H9 (cell line): ENCODE data around the gene ATP13A1. TPM values are rescaled to one million over a fixed set of nuclear protein-coding genes. Genes with fewer than 3 reads are reported as not detected.

Experiments
- DNase-seq: peaks from one replicate; pipeline ENCODE4 v3.0.0-alpha.2; 2017
- H2AFZ ChIP-seq: one replicate; pipeline ENCODE4 v1.6.1; 2013; ENCODE audit warnings: mild to moderate bottlenecking, low read length, control low read depth, moderate library complexity
- H2AK5ac ChIP-seq: 2 replicates; pipeline ENCODE4 v1.6.1; 2013; ENCODE audit warnings: low read length, control low read depth, mixed read lengths; ENCODE audit not compliant: insufficient read length
- H2BK120ac ChIP-seq: one replicate; pipeline ENCODE4 v1.6.1; 2013; ENCODE audit warnings: low read depth, mild to moderate bottlenecking, low read length, control low read depth, inconsistent platforms; ENCODE audit not compliant: poor library complexity, severe bottlenecking
- H2BK12ac ChIP-seq: 2 replicates; pipeline ENCODE4 v1.6.1; 2013; ENCODE audit warnings: low read length, control low read depth, mixed read lengths, low read depth; ENCODE audit not compliant: insufficient read length
- H2BK15ac ChIP-seq: 2 replicates; pipeline ENCODE4 v1.6.1; 2013; ENCODE audit warnings: low read depth, low read length, control low read depth
- H2BK20ac ChIP-seq: one replicate; pipeline ENCODE4 v1.6.1; 2013; ENCODE audit warnings: low read depth, mild to moderate bottlenecking, low read length, control low read depth, inconsistent platforms; ENCODE audit not compliant: poor library complexity, severe bottlenecking
- H2BK5ac ChIP-seq: 2 replicates; pipeline ENCODE4 v1.6.1; 2013; ENCODE audit warnings: low read length, control low read depth, mixed read lengths; ENCODE audit not compliant: insufficient read length
- H3K14ac ChIP-seq: 2 replicates; pipeline ENCODE4 v1.6.1; 2013; ENCODE audit warnings: low read length, control low read depth; ENCODE audit not compliant: insufficient read depth
- H3K18ac ChIP-seq: 2 replicates; pipeline ENCODE4 v1.6.1; 2013; ENCODE audit warnings: low read depth, mild to moderate bottlenecking, mixed read lengths, low read length, control low read depth; ENCODE audit not compliant: insufficient read length
- H3K23ac ChIP-seq: 2 replicates; pipeline ENCODE4 v1.6.1; 2013; ENCODE audit warnings: low read length, control low read depth, mixed read lengths, low read depth; ENCODE audit not compliant: insufficient read length
- H3K23me2 ChIP-seq: 2 replicates; pipeline ENCODE4 v1.6.1; 2013; ENCODE audit warnings: low read depth, mild to moderate bottlenecking, mixed read lengths, low read length, control low read depth; ENCODE audit not compliant: insufficient read length, poor library complexity, severe bottlenecking
- H3K27ac ChIP-seq: 2 replicates; pipeline ENCODE4 v1.5.1; 2013; ENCODE audit warnings: low read length, control low read depth, mixed read lengths, low read depth; ENCODE audit not compliant: insufficient read length
- H3K27me3 ChIP-seq: 2 replicates; pipeline ENCODE4 v1.6.1; 2013; ENCODE audit warnings: low read length, control low read depth, inconsistent platforms; ENCODE audit not compliant: insufficient read depth
- H3K4ac ChIP-seq: 2 replicates; pipeline ENCODE4 v1.6.1; 2013; ENCODE audit warnings: low read depth, mild to moderate bottlenecking, control low read depth, inconsistent platforms, low read length, moderate library complexity
- H3K4me1 ChIP-seq: 2 replicates; pipeline ENCODE4 v1.6.1; 2013; ENCODE audit warnings: low read length, control low read depth, inconsistent platforms; ENCODE audit not compliant: insufficient read depth
- H3K4me2 ChIP-seq: 2 replicates; pipeline ENCODE4 v1.6.1; 2013; ENCODE audit warnings: low read length, control low read depth, mixed read lengths; ENCODE audit not compliant: insufficient read length, insufficient read depth
- H3K56ac ChIP-seq: 2 replicates; pipeline ENCODE4 v1.6.1; 2013; ENCODE audit warnings: low read depth, mild to moderate bottlenecking, mixed read lengths, low read length, control low read depth; ENCODE audit not compliant: insufficient read length
- H3K79me1 ChIP-seq: 2 replicates; pipeline ENCODE4 v1.6.1; 2013; ENCODE audit warnings: low read depth, mild to moderate bottlenecking, moderate library complexity, low read length, control low read depth, inconsistent platforms; ENCODE audit not compliant: insufficient read depth, poor library complexity, severe bottlenecking
- H3K79me2 ChIP-seq: 2 replicates; pipeline ENCODE4 v1.6.1; 2013; ENCODE audit warnings: low read length, control low read depth, inconsistent platforms; ENCODE audit not compliant: insufficient read depth
- H3K9ac ChIP-seq: 2 replicates; pipeline ENCODE4 v1.6.1; 2013; ENCODE audit warnings: low read length, control low read depth, mixed read lengths; ENCODE audit not compliant: insufficient read length; ENCODE audit errors: extremely low read depth
- H3K9me3 ChIP-seq: one replicate; pipeline ENCODE4 v1.6.1; 2013; ENCODE audit warnings: low read depth, low read length, inconsistent platforms; ENCODE audit not compliant: control insufficient read depth
- H3T11ph ChIP-seq: one replicate; pipeline ENCODE4 v1.6.1; 2013; ENCODE audit warnings: mild to moderate bottlenecking, low read length, control low read depth, inconsistent platforms
- H4K20me1 ChIP-seq: one replicate; pipeline ENCODE4 v1.6.1; 2013; ENCODE audit not compliant: control insufficient read depth, insufficient read length, insufficient read depth
- H4K5ac ChIP-seq: 2 replicates; pipeline ENCODE4 v1.6.1; 2013; ENCODE audit warnings: low read depth, mild to moderate bottlenecking, mixed read lengths, low read length, control low read depth; ENCODE audit not compliant: insufficient read length
- H4K8ac ChIP-seq: replicated peaks from 2 replicates; pipeline ENCODE4 v1.6.1; 2013; ENCODE audit warnings: low read length, control low read depth, mixed read lengths, low read depth; ENCODE audit not compliant: insufficient read length
- H4K91ac ChIP-seq: 2 replicates; pipeline ENCODE4 v1.6.1; 2013; ENCODE audit warnings: low read depth, mild to moderate bottlenecking, moderate library complexity, mixed read lengths, low read length, control low read depth; ENCODE audit not compliant: insufficient read length
- H3K27ac Mint-ChIP-seq, 3 experiments: 2 replicates in 2 of 3; 3 replicates in 1 of 3; pipeline ENCODE4 v1.8.0; 2020 to 2021; ENCODE audit warnings: mixed read lengths in 3 of 3, mild to moderate bottlenecking in 1 of 3, moderate library complexity in 1 of 3
- H3K27me3 Mint-ChIP-seq: 2 replicates; pipeline ENCODE4 v1.8.0; 2021; ENCODE audit warnings: low read depth, mild to moderate bottlenecking, moderate library complexity, mixed read lengths
- H3K36me3 Mint-ChIP-seq, 3 experiments: 2 replicates in 2 of 3; 3 replicates in 1 of 3; pipeline ENCODE4 v1.8.0; 2020 to 2021; ENCODE audit warnings: low read depth in 3 of 3, mixed read lengths in 3 of 3; ENCODE audit not compliant: insufficient read depth in 1 of 3
- H3K4me1 Mint-ChIP-seq, 2 experiments: 2 replicates each; pipeline ENCODE4 v1.8.0; 2020; ENCODE audit warnings: mixed read lengths in 2 of 2
- H3K4me3 Mint-ChIP-seq, 2 experiments: 2 replicates in 1 of 2; 3 replicates in 1 of 2; pipeline ENCODE4 v1.8.0; 2020 to 2021; ENCODE audit warnings: mild to moderate bottlenecking in 2 of 2, mixed read lengths in 2 of 2, moderate library complexity in 1 of 2
- H3K9me3 Mint-ChIP-seq, 2 experiments: 2 replicates in 1 of 2; 3 replicates in 1 of 2; pipeline ENCODE4 v1.8.0; 2020; ENCODE audit warnings: mild to moderate bottlenecking in 2 of 2, mixed read lengths in 2 of 2, moderate library complexity in 1 of 2
- WGBS: extraction: QIAGEN DNeasy Blood & Tissue Kit; methylation state at CpG from one replicate; pipeline ENCODE4 v1.1.7; 2013; ENCODE audit warnings: missing lambda C conversion rate, low lambda C conversion rate, mixed read lengths; ENCODE audit not compliant: insufficient read length; ENCODE audit errors: extremely low coverage; 5-methylcytosine and 5-hydroxymethylcytosine counted together
- total RNA-seq: library from RNA; stranded (reverse); gene quantifications from 2 replicates; pipeline ENCODE4 v1.2.1, GENCODE V29; 2021
- TF ChIP-seq, protein P1 (sequence below): fragments of 200-600 bp; sonication (generic); conservative IDR thresholded peaks from 3 replicates; pipeline ENCODE4 v1.8.0; 2021; ENCODE audit warnings: antibody characterized with exemption, mild to moderate bottlenecking

ATP13A1 gene
- total RNA-seq, 1 experiment from 2014 or later, result 67.8 TPM

GRCh38 chr19:19624032-19624570 is 39.4 kb downstream of the ATP13A1 start:
- no peaks in the 10 kb centered on the region for H3K79me1 ChIP-seq
- H3K27me3 ChIP-seq, result no peaks in the 10 kb centered on the region
- no peak overlapping the region for H3K27ac ChIP-seq
- no peak overlapping the region for H3K23ac ChIP-seq
- H2BK120ac ChIP-seq, result no peak overlapping the region
- whole genome bisulfite sequencing, result no CpG with 5 or more reads among the region's 19 CpGs
- Mint-ChIP-seq H3K4me1 (peaks cover 19 to 23% of the 10 kb centered on the region in 2 experiments), H3K36me3 (peaks cover 21 to 36% (median 27%) of the 10 kb centered on the region in 3 experiments; a peak in 6 of 7 replicates), H3K27ac (no peak overlapping the region), H3K9me3 (no peaks in the 10 kb centered on the region), H3K27me3 (peaks cover 10% of the 10 kb centered on the region), H3K4me3 (no peak overlapping the region)
- no peak overlapping the region for H2AK5ac ChIP-seq
- peaks cover 10% of the 10 kb centered on the region for H3K23me2 ChIP-seq
- no peak overlapping the region for H3T11ph ChIP-seq
- H3K79me2 ChIP-seq, result peaks cover 2% of the 10 kb centered on the region; the same call in 1 of the 2 replicates
- TF ChIP-seq, protein P1, sequence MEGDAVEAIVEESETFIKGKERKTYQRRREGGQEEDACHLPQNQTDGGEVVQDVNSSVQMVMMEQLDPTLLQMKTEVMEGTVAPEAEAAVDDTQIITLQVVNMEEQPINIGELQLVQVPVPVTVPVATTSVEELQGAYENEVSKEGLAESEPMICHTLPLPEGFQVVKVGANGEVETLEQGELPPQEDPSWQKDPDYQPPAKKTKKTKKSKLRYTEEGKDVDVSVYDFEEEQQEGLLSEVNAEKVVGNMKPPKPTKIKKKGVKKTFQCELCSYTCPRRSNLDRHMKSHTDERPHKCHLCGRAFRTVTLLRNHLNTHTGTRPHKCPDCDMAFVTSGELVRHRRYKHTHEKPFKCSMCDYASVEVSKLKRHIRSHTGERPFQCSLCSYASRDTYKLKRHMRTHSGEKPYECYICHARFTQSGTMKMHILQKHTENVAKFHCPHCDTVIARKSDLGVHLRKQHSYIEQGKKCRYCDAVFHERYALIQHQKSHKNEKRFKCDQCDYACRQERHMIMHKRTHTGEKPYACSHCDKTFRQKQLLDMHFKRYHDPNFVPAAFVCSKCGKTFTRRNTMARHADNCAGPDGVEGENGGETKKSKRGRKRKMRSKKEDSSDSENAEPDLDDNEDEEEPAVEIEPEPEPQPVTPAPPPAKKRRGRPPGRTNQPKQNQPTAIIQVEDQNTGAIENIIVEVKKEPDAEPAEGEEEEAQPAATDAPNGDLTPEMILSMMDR, result no peak
- no peak overlapping the region for H4K8ac ChIP-seq
- DNase-seq, result no peak
- H4K5ac ChIP-seq, result no peak overlapping the region
- H2BK15ac ChIP-seq, result no peak overlapping the region
- no peak overlapping the region for H3K56ac ChIP-seq
- H3K4ac ChIP-seq, result no peak overlapping the region
- H3K9me3 ChIP-seq, result no peaks in the 10 kb centered on the region
- peaks cover 3% of the 10 kb centered on the region; the same call in 1 of the 2 replicates for H3K4me1 ChIP-seq
- no peak overlapping the region for H3K18ac ChIP-seq
- no peak overlapping the region for H2BK12ac ChIP-seq
- no peak overlapping the region for H3K14ac ChIP-seq
- no peak overlapping the region for H3K9ac ChIP-seq
- H2BK5ac ChIP-seq, result no peak overlapping the region
- no peak overlapping the region for H2BK20ac ChIP-seq
- H2AFZ ChIP-seq, result no peak overlapping the region
- H4K20me1 ChIP-seq, result peaks cover 2% of the 10 kb centered on the region
- H3K4me2 ChIP-seq, result no peak overlapping the region
- no peak overlapping the region for H4K91ac ChIP-seq
